ENCODE results near the gene TIMMDC1.

DNA sequence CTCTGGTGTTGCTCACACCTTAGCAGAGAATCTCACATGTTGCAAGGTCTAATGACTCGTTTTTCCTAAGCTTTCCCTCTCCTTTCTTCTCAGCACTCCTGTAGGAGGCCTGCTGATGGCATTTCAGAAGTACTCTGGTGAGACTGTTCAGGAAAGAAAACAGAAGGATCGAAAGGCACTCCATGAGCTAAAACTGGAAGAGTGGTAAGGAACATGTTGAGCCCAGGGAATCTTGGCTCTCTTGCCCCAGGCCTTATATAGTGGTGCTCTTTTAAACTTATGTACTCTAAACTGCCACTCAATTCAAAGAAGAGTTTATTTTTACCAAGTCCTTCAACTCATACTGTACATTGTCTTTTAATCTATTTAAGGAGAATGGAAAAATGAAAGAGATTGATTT, 18.8 kb downstream of the TIMMDC1 start:
- TF ChIP-seq POLR2A (IDR thresholded peaks at IDR 0.05) (no peak), CTCF (IDR thresholded peaks at IDR 0.05) (no peak)
